Dedifferentiated amniotic fluid mesenchymal stem cell (primary cell): ENCODE results near the gene NOL6.
"Not testable (repeated sequence)": the region's sequence is repeated elsewhere in the genome, so short reads cannot be mapped to it uniquely, and the experiment has no call there.

Experiments
- DNase-seq: peaks from one replicate; pipeline ENCODE4 v3.0.0-alpha.2; 2016; ENCODE audit errors: extremely low spot score

Gene NOL6

GRCh38 chr9:33472881-33473615 is 676 bp downstream of the NOL6 start:
- no peak for DNase-seq

- DNase-seq = no peak
These were observed 1.4 kb downstream of the NOL6 start for GRCh38 chr9:33472171-33472880.

- DNase-seq = no peak
These were observed 2.4 kb downstream of the NOL6 start for GRCh38 chr9:33471361-33471760.

GRCh38 chr9:33469891-33470290 is 3.8 kb downstream of the NOL6 start:
- DNase-seq = no peak

GRCh38 chr9:33468797-33469621 is 4.7 kb downstream of the NOL6 start:
- no peak for DNase-seq

- DNase-seq = no peak
These were observed 5.5 kb downstream of the NOL6 start for GRCh38 chr9:33468215-33468730.

- no peak for DNase-seq
These were observed 6.2 kb downstream of the NOL6 start for GRCh38 chr9:33467526-33467925.

- DNase-seq = no peak
These were observed 6.9 kb downstream of the NOL6 start for GRCh38 chr9:33466565-33467495.

GRCh38 chr9:33465596-33466564 is 7.8 kb downstream of the NOL6 start:
- DNase-seq = no peak

GRCh38 chr9:33465096-33465495 is 8.6 kb downstream of the NOL6 start:
- DNase-seq = no peak

- no peak for DNase-seq
These were observed 9.6 kb downstream of the NOL6 start for GRCh38 chr9:33464045-33464636.

- DNase-seq = no peak
These were observed 10.6 kb downstream of the NOL6 start for GRCh38 chr9:33463151-33463550.

- no peak for DNase-seq
These were observed 12.2 kb downstream of the NOL6 start for GRCh38 chr9:33461492-33461891.

GRCh38 chr9:33460854-33461253 is 12.9 kb downstream of the NOL6 start:
- no peak for DNase-seq

GRCh38 chr9:33459115-33459514 is 14.6 kb downstream of the NOL6 start:
- no peak for DNase-seq

GRCh38 chr9:33458444-33458843 is 15.3 kb downstream of the NOL6 start:
- DNase-seq = no peak

- no peak for DNase-seq
These were observed 17.8 kb downstream of the NOL6 start for GRCh38 chr9:33455945-33456344.

GRCh38 chr9:33455456-33455855 is 18.3 kb downstream of the NOL6 start:
- not testable (repeated sequence) for DNase-seq

GRCh38 chr9:33454661-33455026 is 19.1 kb downstream of the NOL6 start:
- DNase-seq = not testable (repeated sequence)
